NCI-H1048 (cell line): ENCODE data around the gene SRF.

Source experiments
- DNase-seq: peaks from one replicate; lab custom pipeline; 2025; lab: John Stamatoyannopoulos, UW

The SRF gene

DNA sequence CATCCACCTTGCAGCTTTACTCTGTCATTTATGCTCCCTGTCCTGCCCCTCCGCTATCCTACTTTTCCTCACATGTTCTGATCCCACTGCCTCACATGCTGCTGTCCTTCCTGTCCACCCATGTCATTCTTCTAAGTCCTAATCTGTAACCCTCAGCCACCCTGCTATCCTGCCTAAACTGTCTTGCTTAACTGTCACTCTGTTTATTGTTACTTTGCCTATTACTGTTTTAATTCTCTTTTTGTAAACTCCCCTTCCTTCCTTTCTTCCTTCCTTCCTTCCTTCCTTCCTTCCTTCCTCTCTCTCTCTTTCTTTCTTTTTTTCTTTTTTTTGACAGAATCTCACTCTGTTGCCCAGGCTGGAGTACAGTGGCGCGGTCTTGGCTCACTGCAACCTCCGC lies 12.4 kb downstream of the SRF start:
- no peak for DNase-seq

DNA sequence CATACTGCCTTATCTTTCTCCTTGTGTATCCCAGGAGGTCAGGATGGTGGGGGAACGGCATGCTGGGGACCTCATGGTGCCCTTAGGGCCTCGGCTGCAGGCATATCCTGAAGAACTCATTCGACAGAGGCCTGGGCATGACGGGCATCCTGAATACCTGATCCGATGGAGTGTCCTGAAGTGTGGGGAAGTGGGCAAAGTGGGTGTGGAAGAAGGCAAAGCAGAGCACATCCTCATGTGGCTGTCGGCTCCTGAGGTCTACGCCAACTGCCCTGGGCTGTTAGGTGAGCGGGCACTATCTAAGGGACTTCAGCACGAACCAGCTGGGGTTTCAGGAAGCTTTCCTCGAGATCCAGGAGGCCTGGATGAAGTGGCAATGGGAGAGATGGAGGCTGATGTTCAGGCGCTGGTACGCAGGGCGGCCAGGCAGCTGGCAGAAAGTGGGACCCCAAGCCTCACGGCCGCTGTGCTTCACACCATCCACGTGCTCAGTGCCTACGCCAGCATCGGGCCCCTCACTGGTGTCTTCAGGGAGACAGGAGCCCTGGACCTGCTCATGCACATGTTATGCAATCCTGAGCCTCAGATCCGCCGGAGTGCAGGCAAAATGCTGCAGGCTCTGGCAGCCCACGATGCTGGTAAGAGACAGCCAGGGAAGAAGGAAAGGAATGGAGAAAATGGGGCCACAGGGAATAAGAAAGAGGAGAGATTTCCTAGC lies 13.4 kb downstream of the SRF start:
- DNase-seq, result no peak

GRCh38 chr6:43185391-43185985 lies 14.4 kb downstream of the SRF start:
- DNase-seq, result no peak

GRCh38 chr6:43186019-43186418 lies 14.9 kb downstream of the SRF start:
- no peak for DNase-seq

GRCh38 chr6:43186706-43187105 lies 15.6 kb downstream of the SRF start:
- no peak for DNase-seq

DNA sequence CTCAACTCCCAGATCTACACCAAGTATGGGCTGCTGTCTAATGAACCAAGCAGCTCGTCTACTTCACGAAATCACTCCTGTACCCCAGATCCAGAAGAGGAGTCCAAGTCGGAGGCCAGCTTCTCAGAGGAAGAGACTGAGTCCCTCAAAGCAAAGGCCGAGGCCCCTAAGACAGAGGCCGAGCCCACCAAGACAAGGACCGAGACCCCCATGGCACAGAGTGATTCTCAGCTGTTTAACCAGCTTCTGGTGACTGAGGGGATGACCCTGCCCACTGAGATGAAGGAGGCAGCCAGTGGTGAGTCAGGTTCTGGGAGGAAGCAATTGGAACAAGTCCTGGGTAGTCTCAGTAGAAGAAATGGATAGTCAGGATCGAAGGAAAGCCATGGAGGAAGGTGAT lies 16.8 kb downstream of the SRF start:
- DNase-seq, result no peak

DNA sequence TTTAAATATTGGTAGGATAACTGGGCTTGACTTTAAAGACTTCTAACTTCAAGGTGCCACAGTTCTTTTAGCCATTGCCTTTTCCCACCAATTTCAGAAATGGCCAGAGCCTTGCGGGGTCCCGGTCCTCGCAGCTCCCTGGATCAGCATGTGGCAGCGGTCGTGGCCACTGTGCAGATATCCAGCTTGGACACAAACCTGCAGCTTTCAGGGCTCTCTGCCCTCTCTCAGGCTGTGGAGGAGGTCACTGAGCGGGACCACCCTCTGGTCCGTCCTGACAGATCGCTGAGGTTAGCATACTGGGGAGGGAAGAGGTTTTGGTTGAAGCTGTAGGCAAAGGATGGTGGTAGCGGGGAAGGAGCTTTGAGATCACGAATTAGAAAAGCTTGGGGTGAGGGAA lies 17.4 kb downstream of the SRF start:
- no peak for DNase-seq

DNA sequence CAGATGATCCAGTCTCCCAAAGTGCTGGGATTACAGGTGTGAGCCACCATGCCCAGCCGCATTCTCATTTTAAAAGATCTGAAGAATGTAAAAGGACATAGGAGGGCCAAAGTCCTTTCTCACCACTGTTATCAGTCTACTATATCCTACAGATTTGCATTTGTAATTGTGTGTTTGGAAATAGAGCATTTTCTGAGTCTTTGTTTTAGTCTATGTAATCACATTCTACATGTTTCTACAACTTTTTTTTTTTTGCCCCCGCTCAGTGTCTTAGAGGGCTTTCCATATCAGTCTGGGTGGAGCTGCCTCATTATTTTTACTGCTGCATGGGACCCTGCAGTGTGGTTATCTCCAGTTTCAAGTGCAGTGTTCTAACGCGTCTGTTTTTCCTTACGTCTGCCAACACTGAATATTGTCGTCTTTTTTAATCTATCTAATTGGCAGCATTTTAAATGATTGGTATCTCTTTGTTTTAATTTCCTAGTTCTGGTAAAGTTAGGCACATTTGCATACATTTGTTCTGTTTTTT lies 18.8 kb downstream of the SRF start:
- DNase-seq, result no peak

DNA sequence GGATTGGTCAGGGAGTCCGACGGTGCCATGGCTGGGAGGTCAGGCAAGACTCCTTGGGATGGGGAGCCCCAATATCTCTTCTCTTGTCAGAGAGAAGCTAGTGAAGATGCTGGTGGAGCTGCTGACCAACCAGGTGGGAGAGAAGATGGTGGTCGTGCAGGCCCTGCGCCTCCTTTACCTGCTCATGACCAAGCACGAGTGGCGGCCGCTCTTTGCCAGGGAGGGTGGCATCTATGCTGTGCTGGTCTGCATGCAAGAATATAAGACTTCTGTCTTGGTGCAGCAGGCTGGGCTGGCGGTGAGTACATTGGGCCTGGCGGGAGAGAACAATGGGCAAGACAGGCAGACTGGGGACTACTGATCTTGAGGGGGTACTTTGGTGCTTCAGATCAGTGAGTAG lies 21.8 kb downstream of the SRF start:
- DNase-seq, result no peak

DNA sequence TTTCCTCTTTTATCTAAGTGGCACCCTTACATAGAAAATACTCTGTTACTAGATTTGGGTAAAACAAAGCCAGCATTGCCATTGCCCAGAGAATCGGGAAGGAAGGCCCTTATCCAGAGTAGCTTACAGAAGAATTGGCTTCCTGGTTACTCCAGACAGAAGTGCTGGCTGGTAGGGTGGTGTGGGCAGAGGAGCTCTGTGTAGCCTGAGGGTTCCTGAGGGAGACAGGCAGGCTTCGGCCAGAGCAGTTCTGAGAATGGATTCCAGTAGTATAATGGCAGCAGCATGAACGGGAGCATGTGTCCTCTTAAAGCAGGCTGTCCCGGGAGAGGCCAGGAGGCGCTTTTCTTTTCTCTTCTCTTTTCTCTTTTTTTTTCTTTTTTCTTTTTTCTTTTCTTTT lies 22.9 kb downstream of the SRF start:
- DNase-seq, result no peak

DNA sequence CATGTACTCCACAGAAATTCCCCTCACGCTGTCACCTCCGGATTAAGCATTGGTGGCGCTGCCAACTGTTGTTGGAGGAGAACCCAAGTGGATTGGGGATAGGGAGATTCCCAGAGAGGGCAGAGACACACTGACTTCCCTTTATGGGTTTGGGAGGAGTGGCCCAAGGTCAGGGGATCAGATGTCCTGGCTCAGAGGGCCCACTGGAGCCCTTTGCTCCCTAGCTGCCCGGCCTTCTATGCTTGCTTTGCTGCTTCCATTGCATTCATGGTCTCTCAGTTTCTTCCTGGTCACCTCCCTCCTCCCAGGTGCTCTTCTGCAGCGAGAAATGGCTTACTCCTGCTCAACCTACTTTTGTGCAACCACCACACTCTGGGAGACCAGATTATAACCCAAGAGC lies 25.3 kb downstream of the SRF start:
- no peak for DNase-seq

- DNase-seq, result no peak
Observed at GRCh38 chr6:43199912-43200311, 28.8 kb downstream of the SRF start.

DNA sequence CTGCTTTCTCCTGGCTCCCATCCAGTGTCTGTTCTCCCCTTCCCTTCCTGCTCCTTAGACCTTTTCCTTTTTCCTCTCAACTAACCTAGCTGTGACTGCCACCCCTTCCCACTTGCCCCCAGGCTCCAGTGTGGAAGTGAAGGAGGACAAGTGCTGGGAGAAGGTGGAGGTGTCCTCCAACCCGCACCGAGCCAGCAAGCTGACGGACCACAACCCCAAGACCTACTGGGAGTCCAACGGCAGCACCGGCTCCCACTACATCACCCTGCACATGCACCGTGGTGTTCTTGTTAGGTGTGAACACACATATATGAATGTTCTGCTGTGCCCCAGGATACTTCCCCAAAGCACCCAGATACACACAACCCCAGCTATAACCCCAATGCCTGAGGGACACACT lies 29.5 kb downstream of the SRF start:
- DNase-seq, result no peak

DNA sequence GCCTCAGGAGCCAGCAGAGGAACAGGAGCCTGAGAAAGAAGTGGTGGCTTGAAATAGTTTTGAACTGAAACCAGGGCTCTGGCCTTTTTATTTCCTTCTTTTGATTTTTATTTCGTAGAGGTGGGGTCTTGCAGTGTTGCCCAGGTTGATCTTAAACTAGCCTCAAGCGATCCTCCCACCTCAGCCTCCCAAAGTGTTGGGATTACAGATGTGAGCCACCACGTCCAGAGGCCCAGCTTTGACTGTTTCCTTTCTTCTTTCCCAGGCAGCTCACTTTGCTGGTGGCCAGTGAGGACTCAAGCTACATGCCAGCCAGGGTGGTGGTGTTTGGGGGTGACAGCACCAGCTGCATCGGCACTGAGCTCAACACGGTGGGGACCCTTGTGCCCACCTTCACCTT lies 31.4 kb downstream of the SRF start:
- DNase-seq, result no peak

- DNase-seq, result no peak
Observed at GRCh38 chr6:43203029-43203717, 32.1 kb downstream of the SRF start.

DNA sequence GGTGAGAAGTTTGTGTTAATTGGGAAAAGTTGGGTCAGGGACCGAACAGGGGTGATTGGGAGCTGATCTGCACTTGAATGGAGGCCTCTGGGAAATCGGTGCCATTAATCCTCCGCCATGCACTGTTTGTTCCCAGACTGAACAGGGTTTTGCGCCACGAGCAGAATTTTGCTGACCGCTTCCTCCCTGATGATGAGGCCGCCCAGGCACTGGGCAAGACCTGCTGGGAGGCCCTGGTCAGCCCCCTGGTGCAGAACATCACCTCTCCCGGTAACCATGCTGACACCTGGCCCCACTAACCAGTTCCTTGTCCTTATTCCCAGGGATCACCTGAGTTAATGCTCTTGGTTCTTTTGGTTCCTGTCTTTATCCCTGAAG lies 32.6 kb downstream of the SRF start:
- no peak for DNase-seq

DNA sequence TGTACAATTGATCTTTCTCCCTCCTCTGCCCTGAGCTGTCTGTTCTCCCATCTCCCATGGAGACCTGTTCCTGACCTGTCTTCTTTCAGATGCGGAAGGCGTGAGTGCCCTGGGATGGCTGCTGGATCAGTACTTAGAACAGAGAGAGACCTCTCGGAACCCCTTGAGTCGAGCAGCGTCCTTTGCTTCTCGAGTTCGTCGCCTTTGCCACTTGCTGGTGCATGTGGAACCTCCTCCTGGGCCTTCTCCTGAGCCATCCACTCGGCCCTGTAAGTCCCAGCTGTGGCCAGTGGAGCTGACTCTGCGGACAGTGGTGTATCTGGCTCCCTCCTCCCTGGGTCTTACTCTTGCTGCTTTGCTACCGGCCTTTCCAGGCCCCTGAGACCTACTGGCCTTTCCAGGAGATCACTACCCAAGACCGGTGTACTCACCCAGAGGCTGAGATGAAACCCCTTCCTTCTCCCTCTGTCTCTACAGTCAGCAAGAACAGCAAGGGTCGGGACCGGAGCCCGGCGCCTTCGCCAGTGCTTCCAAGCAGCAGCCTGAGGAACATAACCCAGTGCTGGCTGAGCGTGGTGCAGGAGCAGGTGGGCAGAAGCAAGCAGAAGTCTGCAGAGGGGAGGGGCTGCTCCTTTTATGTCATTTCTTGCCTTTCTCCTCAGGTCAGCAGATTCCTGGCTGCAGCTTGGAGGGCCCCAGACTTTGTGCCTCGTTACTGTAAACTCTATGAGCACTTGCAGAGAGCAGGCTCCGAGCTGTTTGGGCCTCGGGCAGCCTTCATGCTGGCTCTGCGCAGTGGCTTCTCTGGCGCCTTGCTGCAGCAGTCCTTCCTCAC lies 33.4 kb downstream of the SRF start:
- no peak for DNase-seq

DNA sequence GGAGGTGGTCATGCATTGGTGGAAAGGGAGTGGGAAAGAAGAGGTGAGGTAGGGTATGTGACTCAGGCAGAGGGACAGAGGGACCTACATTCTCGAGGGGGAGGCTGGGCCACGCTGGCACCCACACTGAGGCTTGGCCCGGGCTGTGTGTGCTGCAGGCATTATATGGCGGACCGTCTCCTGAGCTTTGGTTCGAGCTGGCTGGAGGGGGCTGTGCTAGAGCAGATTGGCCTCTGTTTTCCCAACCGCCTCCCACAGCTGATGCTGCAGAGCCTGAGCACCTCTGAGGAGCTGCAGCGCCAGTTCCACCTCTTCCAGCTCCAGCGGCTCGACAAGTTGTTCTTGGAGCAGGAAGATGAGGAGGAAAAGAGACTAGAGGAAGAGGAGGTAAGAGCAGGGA lies 34.8 kb downstream of the SRF start:
- no peak for DNase-seq

GRCh38 chr6:43207286-43207685 lies 36.2 kb downstream of the SRF start:
- DNase-seq, result no peak

GRCh38 chr6:43211955-43212354 lies 40.9 kb downstream of the SRF start:
- no peak for DNase-seq

- DNase-seq, result no peak
Observed at GRCh38 chr6:43213431-43213830, 42.4 kb downstream of the SRF start.

- no peak for DNase-seq
Observed at GRCh38 chr6:43215066-43215465, 44.0 kb downstream of the SRF start.

GRCh38 chr6:43216200-43216599 lies 45.1 kb downstream of the SRF start:
- DNase-seq, result no peak
